HCT116 (cell line): Measurements from ENCODE around the gene TACC2. TPM values are rescaled to one million over a fixed set of nuclear protein-coding genes. Genes with fewer than 3 reads are reported as not detected.
A peak's percentile ranks its signal among the peaks of the same experiment; 100 is the strongest.

ENCODE experiments used
- ATAC-seq: fragments of 200-7000 bp; cut with Tn5 transposase; 2 replicates; pipeline ENCODE4 v1.9.1; 2020; ENCODE audit warnings: mild to moderate bottlenecking, moderate library complexity
- BruUV-seq: library from RNA; stranded (reverse); fragments of 400-500 nt; replicated peaks from 2 replicates; lab custom pipeline; 2021; lab: Mats Ljungman, UMichigan
- CTCF ChIA-PET: fragments of 300-600 bp; sonication (Branson Sonifier 250); formaldehyde crosslinking; loops from one replicate; lab custom pipeline; 2021; ENCODE audit warnings: antibody characterized with exemption; lab: Charles Lee
- POLR2A ChIA-PET: fragments of 300-600, 350-600 bp; sonication (Branson Sonifier 250); formaldehyde crosslinking; loops from one replicate; lab custom pipeline; 2021; ENCODE audit warnings: antibody characterized with exemption; lab: Charles Lee
- RAD21 ChIA-PET, 2 experiments: fragments of 300-600 bp; sonication (Branson Sonifier 250); formaldehyde crosslinking; loops; one replicate each; lab custom pipeline; 2023; ENCODE audit warnings: low total read pairs in 2 of 2; ENCODE audit not compliant: uncharacterized antibody in 2 of 2, unreplicated experiment in 2 of 2, low non-redundant PET in 1 of 2; lab: Charles Lee
- DNase-seq: peaks from one replicate; pipeline ENCODE4 v3.0.0-alpha.2; 2010; ENCODE audit warnings: low read depth, low spot score
- H2AFZ ChIP-seq: fragments of 200-600 bp; shearing (Covaris generic), sonication (generic); 2 replicates; pipeline ENCODE4 v1.6.1; 2017; ENCODE audit warnings: low read depth, mixed run types, mixed read lengths, antibody characterized with exemption, low read length; ENCODE audit not compliant: poor library complexity, severe bottlenecking
- H3K27ac ChIP-seq: 2 replicates; pipeline ENCODE4 v1.5.1; 2012; ENCODE audit warnings: low read depth, low read length
- H3K27me3 ChIP-seq: fragments of 200-600 bp; sonication (generic); 2 replicates; pipeline ENCODE4 v1.6.1; 2016; ENCODE audit warnings: mixed run types, low read length, mixed read lengths; ENCODE audit not compliant: insufficient read depth
- H3K36me3 ChIP-seq, 2 experiments: fragments of 200-500 bp in 1 of 2; fragments of 200-600 bp in 1 of 2; sonication (Bioruptor generic) in 1 of 2; sonication (generic) in 1 of 2; 2 replicates each; pipeline versions ENCODE4 v1.5.1 to v1.6.1; 2014 to 2016; ENCODE audit warnings: low read length in 2 of 2, inconsistent platforms in 1 of 2, mixed read lengths in 1 of 2, mixed run types in 1 of 2; ENCODE audit not compliant: insufficient read depth in 2 of 2, control insufficient read depth in 1 of 2
- H3K4me1 ChIP-seq, 2 experiments: fragments of 200-600 bp in 1 of 2; sonication (generic) in 1 of 2; 2 replicates each; pipeline versions ENCODE4 v1.5.1 to v1.6.1; 2012 to 2017; ENCODE audit warnings: low read length in 2 of 2, inconsistent platforms in 1 of 2, mild to moderate bottlenecking in 1 of 2, mixed read lengths in 1 of 2, mixed run types in 1 of 2, moderate library complexity in 1 of 2; ENCODE audit not compliant: insufficient read depth in 2 of 2, control insufficient read depth in 1 of 2
- H3K4me2 ChIP-seq: fragments of 200-600 bp; sonication (generic); 2 replicates; pipeline ENCODE4 v1.6.1; 2017; ENCODE audit warnings: mixed run types, low read length, mixed read lengths
- H3K4me3 ChIP-seq, 2 experiments: fragments of 200-600 bp in 1 of 2; sonication (generic) in 1 of 2; replicated peaks in 1 of 2; 2 replicates each; pipeline ENCODE4 v1.5.1; 2011 to 2016; ENCODE audit warnings: low read length in 2 of 2, control low read depth in 1 of 2, low read depth in 1 of 2, mild to moderate bottlenecking in 1 of 2, mixed read lengths in 1 of 2, mixed run types in 1 of 2
- H3K79me2 ChIP-seq: fragments of 200-600 bp; sonication (generic); 2 replicates; pipeline ENCODE4 v1.6.1; 2017; ENCODE audit warnings: mild to moderate bottlenecking, mixed run types, low read length, moderate library complexity, mixed read lengths; ENCODE audit not compliant: insufficient read depth
- H3K9ac ChIP-seq: fragments of 200-600 bp; sonication (generic); 2 replicates; pipeline ENCODE4 v1.6.1; 2016; ENCODE audit warnings: low read length, mixed read lengths
- H3K9me2 ChIP-seq: fragments of 200-600 bp; sonication (generic), shearing (Covaris generic); 2 replicates; pipeline ENCODE4 v1.6.1; 2017; ENCODE audit warnings: mixed run types, mild to moderate bottlenecking, moderate library complexity; ENCODE audit not compliant: insufficient read depth
- H3K9me3 ChIP-seq, 2 experiments: fragments of 200-500 bp in 1 of 2; fragments of 200-600 bp in 1 of 2; sonication (Bioruptor generic) in 1 of 2; sonication (generic) in 1 of 2; 2 replicates each; pipeline ENCODE4 v1.6.1; 2014 to 2017; ENCODE audit warnings: low read length in 2 of 2, mixed read lengths in 2 of 2, inconsistent platforms in 1 of 2, low read depth in 1 of 2, mild to moderate bottlenecking in 1 of 2, mixed run types in 1 of 2, moderate library complexity in 1 of 2; ENCODE audit not compliant: control insufficient read depth in 1 of 2, insufficient read depth in 1 of 2
- H4K20me1 ChIP-seq: fragments of 200-600 bp; sonication (generic), shearing (Covaris generic); 2 replicates; pipeline ENCODE4 v1.6.1; 2017; ENCODE audit warnings: mixed run types, mild to moderate bottlenecking, moderate library complexity; ENCODE audit not compliant: insufficient read depth
- EGR1 ChIP-seq: IDR thresholded peaks from 2 replicates; pipeline ENCODE4 v1.6.1; 2012; ENCODE audit warnings: low read depth
- ELF1 ChIP-seq: IDR thresholded peaks from 2 replicates; pipeline ENCODE4 v1.6.1; 2012; ENCODE audit warnings: low read depth, borderline replicate concordance
- FOSL1 ChIP-seq: IDR thresholded peaks from 2 replicates; pipeline ENCODE4 v1.6.1; 2012; ENCODE audit warnings: low read depth
- POLR2AphosphoS5 ChIP-seq: IDR thresholded peaks from 2 replicates; pipeline ENCODE4 v1.6.1; 2011; ENCODE audit warnings: mild to moderate bottlenecking, low read depth, low read length, moderate library complexity
- RAD21 ChIP-seq: IDR thresholded peaks from 2 replicates; pipeline ENCODE4 v1.6.1; 2012; ENCODE audit warnings: low read depth, mild to moderate bottlenecking
- SP1 ChIP-seq: IDR thresholded peaks from 2 replicates; pipeline ENCODE4 v1.6.1; 2012; ENCODE audit warnings: low read depth
- SRF ChIP-seq: IDR thresholded peaks from 2 replicates; pipeline ENCODE4 v1.6.1; 2012; ENCODE audit warnings: low read depth
- ZFX ChIP-seq: fragments of 450-650 bp; IDR thresholded peaks from 2 replicates; pipeline ENCODE4 v1.6.1; 2017
- ZNF274 ChIP-seq: fragments of 200-500 bp; sonication (Bioruptor generic); IDR thresholded peaks from 2 replicates; pipeline ENCODE4 v1.6.1; 2014; ENCODE audit warnings: mild to moderate bottlenecking, low read depth, low read length, inconsistent platforms
- intact Hi-C: fragments of 100-400 bp; cut with micrococcal nuclease; formaldehyde crosslinking; loops from 2 replicates; pipeline ENCODE4 v1.10.0; 2022
- total RNA-seq: library from RNA; stranded (reverse); gene quantifications from one replicate; pipeline ENCODE4 v1.2.1, GENCODE V29; 2021; ENCODE audit not compliant: unreplicated experiment
- TF ChIP-seq, protein P1 (sequence below): IDR thresholded peaks from 2 replicates; pipeline ENCODE4 v1.6.1; 2012
- TF ChIP-seq, protein P2 (sequence below): IDR thresholded peaks from 2 replicates; pipeline ENCODE4 v1.6.1; 2012

TACC2 gene
- total RNA-seq, 1 experiment from 2014 or later = 38.6 TPM

DNA sequence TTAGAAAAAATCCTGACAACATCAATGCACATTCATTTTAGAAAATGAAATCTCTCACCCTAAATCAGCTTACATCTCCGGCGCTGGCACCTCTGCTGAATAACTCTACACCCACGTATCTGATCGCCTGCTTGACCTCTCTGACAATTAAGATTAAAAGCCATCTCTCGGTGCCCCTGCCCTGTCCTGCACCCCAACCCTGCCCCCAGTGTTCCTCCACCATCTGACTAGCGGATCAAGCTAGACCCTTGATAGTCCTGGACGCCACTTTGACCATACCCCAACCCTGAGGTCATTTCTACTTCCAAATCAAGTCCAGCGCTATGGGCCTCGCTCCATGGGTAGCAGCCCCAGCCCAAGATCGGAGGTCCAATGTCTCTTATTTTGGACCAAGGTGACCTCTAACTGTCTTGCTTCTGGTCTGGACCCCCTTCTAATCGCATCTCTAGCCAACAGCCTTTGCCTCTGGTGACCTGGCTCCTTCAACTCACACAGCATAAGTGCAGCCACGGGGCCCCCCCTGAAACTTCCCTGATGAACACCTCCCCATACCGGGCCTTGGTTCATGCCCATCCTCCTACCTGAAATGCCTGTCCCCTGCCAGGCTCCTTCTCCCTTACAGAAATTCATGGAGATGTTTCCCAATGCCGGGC lies 310.6 kb downstream of the TACC2 start:
- ChIA-PET CTCF (interaction anchor here (0.7 to 3.2 kb wide), 41 partner anchors 9 to 427 kb away, joined by 3 to 150 read pairs (median 5); partner anchors contain the start of gene PLEKHA1), POLR2A (interaction anchor here (1.0 to 1.6 kb wide), 4 partner anchors 8 to 266 kb away, joined by 3 to 6 read pairs (median 4); no protein-coding TSS in a partner anchor)

More for the DNA sequence above, 310.6 kb downstream of the TACC2 start:
- H3K79me2 ChIP-seq = no peaks in the 10 kb centered on the region
- no peaks in the 10 kb centered on the region for H3K36me3 ChIP-seq
- peak overlapping the region; percentile 3; the same call in 1 of the 2 replicates for H3K9ac ChIP-seq
- peaks cover 0 to 11% of the 10 kb centered on the region in 2 experiments; a peak in 2 of 4 replicates for H3K4me1 ChIP-seq
- no TSS peak for BruUV-seq
- no peaks in the 10 kb centered on the region for H3K9me3 ChIP-seq
- ATAC-seq (no peak), DNase-seq (no peak)
- RAD21 ChIA-PET = interaction anchor here (0.6 to 2.2 kb wide), 17 partner anchors 8 to 266 kb away, joined by 3 to 22 read pairs (median 5); partner anchors contain the start of gene PLEKHA1 (in 1 of the 2)
- no peaks in the 10 kb centered on the region for H3K27me3 ChIP-seq
- no peaks in the 10 kb centered on the region for H3K9me2 ChIP-seq
- intact Hi-C loops = loop anchor here (2.0 kb wide), 2 partner anchors 43 to 349 kb away; no protein-coding TSS in a partner anchor
- H3K4me2 ChIP-seq = peak overlapping the region; percentile 62
- H4K20me1 ChIP-seq = no peaks in the 10 kb centered on the region
- no peak for TF ChIP-seq SP1
- no peak for TF ChIP-seq ZFX
- no peak for TF ChIP-seq FOSL1
- TF ChIP-seq SRF = no peak
- no peak for TF ChIP-seq ELF1
- no peak for TF ChIP-seq POLR2AphosphoS5
- TF ChIP-seq, protein P1, sequence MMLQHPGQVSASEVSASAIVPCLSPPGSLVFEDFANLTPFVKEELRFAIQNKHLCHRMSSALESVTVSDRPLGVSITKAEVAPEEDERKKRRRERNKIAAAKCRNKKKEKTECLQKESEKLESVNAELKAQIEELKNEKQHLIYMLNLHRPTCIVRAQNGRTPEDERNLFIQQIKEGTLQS = no peak
- no peak for TF ChIP-seq ZNF274
- TF ChIP-seq EGR1 = no peak
- no peak for TF ChIP-seq RAD21
- TF ChIP-seq, protein P2, sequence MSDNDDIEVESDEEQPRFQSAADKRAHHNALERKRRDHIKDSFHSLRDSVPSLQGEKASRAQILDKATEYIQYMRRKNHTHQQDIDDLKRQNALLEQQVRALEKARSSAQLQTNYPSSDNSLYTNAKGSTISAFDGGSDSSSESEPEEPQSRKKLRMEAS = no peak
- TF ChIP-seq, all 23 proteins: peak for 0
- H3K27ac ChIP-seq = no peak overlapping the region
- H3K4me3 ChIP-seq = no peak overlapping the region
- H2AFZ ChIP-seq = peak overlapping the region; percentile 79
